NCI-H2196 treated with DMSO at 0.1 percent for 48 hours (cell line): ENCODE results near the gene RPSA.
"Not testable (repeated sequence)": the region's sequence is repeated elsewhere in the genome, so short reads cannot be mapped to it uniquely, and the experiment has no call there.

ENCODE experiments used
- DNase-seq: peaks from one replicate; lab custom pipeline; 2025; ENCODE audit not compliant: unreplicated experiment; lab: John Stamatoyannopoulos, UW

Gene RPSA

GRCh38 chr3:39454591-39455217, 48.2 kb downstream of the RPSA start:
- DNase-seq: no peak

GRCh38 chr3:39456159-39456558, 49.6 kb downstream of the RPSA start:
- no peak for DNase-seq

DNA sequence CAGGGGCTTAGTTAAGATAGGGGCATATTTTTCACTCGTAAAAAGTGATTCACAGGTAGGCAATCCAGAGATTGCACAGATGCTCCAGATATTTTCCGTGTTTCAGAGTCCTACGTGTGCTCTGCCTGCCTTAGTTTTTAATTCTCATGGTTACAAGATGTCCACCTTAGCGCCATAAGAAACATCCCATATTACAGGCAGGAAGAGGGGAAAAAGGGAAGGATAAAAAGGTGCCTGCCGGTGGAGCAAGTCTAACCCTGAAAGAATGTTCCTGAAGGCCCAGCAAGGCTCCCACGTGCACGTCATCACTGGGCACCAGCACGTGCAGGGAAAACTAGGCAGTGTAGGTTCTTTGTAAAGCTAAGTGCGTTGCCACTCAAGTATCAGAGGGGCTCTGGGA, 50.8 kb downstream of the RPSA start:
- DNase-seq: no peak

DNA sequence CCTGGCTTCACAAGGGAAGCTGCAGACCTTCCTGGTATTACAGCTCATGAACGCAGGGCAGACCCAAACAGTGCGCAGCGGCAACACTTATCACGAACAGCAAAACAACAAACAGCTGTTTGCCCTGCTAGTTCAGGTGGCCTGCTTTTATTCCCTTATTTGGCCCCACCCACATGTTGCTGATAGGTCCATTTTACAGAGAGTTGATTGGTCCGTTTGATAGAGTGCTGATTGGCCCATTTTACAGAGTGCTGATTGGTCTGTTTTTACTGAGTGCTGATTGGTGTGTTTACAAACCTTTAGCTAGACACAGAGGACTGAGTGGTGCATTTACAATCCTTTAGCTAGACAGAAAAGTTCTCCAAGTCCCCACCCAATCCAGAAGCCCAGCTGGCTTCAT, 52.1 kb downstream of the RPSA start:
- DNase-seq: not testable (repeated sequence)

DNA sequence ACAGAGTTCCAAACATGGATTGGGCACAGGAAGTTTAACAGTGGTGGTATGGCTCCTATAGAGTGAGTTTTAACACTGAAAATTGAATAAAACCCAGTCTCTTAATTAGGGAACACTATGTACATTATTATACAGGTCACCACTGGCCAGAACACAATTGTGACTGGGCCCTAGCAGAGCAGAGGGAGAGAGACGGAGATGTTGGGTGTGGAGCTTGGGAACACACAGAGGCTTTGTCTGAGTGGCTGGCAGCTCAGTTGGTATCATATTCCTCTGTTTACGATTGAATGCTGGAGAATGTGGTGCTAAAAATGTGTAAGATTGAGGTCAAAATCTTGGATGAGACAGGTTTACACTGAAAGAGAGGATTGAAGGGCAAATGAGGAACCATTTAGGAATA, 54.2 kb downstream of the RPSA start:
- DNase-seq: no peak
